GM19328 (cell line): ENCODE data around the gene CDYL.
"Not testable (repeated sequence)": the region's sequence is repeated elsewhere in the genome, so short reads cannot be mapped to it uniquely, and the experiment has no call there.

ENCODE experiments used
- ATAC-seq: cut with Tn5 transposase; IDR thresholded peaks from one replicate; pipeline ENCODE4 v1.9.1; 2021; ENCODE audit warnings: mild to moderate bottlenecking, moderate library complexity; ENCODE audit not compliant: unreplicated experiment

CDYL gene

GRCh38 chr6:4829089-4829488, 52.9 kb downstream of the CDYL start:
- ATAC-seq: no peak

- not testable (repeated sequence) for ATAC-seq
Measured at GRCh38 chr6:4835540-4835939, 59.3 kb downstream of the CDYL start.

- ATAC-seq: no peak
Measured at GRCh38 chr6:4840169-4840568, 64.0 kb downstream of the CDYL start.

GRCh38 chr6:4844108-4844507, 67.9 kb downstream of the CDYL start:
- ATAC-seq: no peak

- no peak for ATAC-seq
Measured at GRCh38 chr6:4846387-4846786, 70.2 kb downstream of the CDYL start.

GRCh38 chr6:4848382-4849068, 72.3 kb downstream of the CDYL start:
- no peak for ATAC-seq

- no peak for ATAC-seq
Measured at GRCh38 chr6:4849226-4850022, 73.2 kb downstream of the CDYL start.

GRCh38 chr6:4851035-4851434, 74.8 kb downstream of the CDYL start:
- ATAC-seq: no peak

GRCh38 chr6:4852186-4852585, 76.0 kb downstream of the CDYL start:
- not testable (repeated sequence) for ATAC-seq

- ATAC-seq: no peak
Measured at GRCh38 chr6:4852938-4853337, 76.7 kb downstream of the CDYL start.

- ATAC-seq: no peak
Measured at GRCh38 chr6:4853349-4853748, 77.1 kb downstream of the CDYL start.

GRCh38 chr6:4853782-4854511, 77.7 kb downstream of the CDYL start:
- no peak for ATAC-seq

- no peak for ATAC-seq
Measured at GRCh38 chr6:4856785-4857184, 80.6 kb downstream of the CDYL start.

GRCh38 chr6:4858194-4859015, 82.2 kb downstream of the CDYL start:
- no peak for ATAC-seq

GRCh38 chr6:4860387-4860786, 84.2 kb downstream of the CDYL start:
- no peak for ATAC-seq

- no peak for ATAC-seq
Measured at GRCh38 chr6:4861564-4861963, 85.4 kb downstream of the CDYL start.

- no peak for ATAC-seq
Measured at GRCh38 chr6:4864519-4864918, 88.3 kb downstream of the CDYL start.

GRCh38 chr6:4865006-4865405, 88.8 kb downstream of the CDYL start:
- not testable (repeated sequence) for ATAC-seq

GRCh38 chr6:4870821-4871494, 94.8 kb downstream of the CDYL start:
- ATAC-seq: no peak

- ATAC-seq: no peak
Measured at GRCh38 chr6:4871825-4872224, 95.6 kb downstream of the CDYL start.
